A549 (cell line): ENCODE measurements around the gene RABGAP1L.
A peak's percentile ranks its signal among the peaks of the same experiment; 100 is the strongest.

Experiments used
- CTCF ChIP-seq: fragments of >200 bp; sonication (Bioruptor Twin); formaldehyde crosslinking; IDR thresholded peaks from 3 replicates; pipeline ENCODE4 v1.5.1; 2016
- EP300 ChIP-seq, 2 experiments: fragments of >200 bp; sonication (Bioruptor Twin); formaldehyde crosslinking; IDR thresholded peaks; 2 replicates in 1 of 2; 3 replicates in 1 of 2; pipeline ENCODE4 v1.6.1; 2016 to 2017
- FOSL2 ChIP-seq, 2 experiments: fragments of 450-650 bp in 1 of 2; fragments of >200 bp in 1 of 2; sonication (Bioruptor Twin) in 1 of 2; formaldehyde crosslinking; IDR thresholded peaks; 2 replicates each; pipeline versions ENCODE4 v1.5.0 to v1.6.1; 2016 to 2020; ENCODE audit warnings: mild to moderate bottlenecking in 1 of 2, moderate library complexity in 1 of 2
- JUNB ChIP-seq: fragments of >200 bp; sonication (Bioruptor Twin); formaldehyde crosslinking; IDR thresholded peaks from 2 replicates; pipeline ENCODE4 v1.6.1; 2016
- POLR2A ChIP-seq: IDR thresholded peaks from 2 replicates; pipeline ENCODE4 v1.6.1; 2012; ENCODE audit warnings: mild to moderate bottlenecking, low read length
- REST ChIP-seq: fragments of 200-600 bp; sonication (generic); IDR thresholded peaks from 2 replicates; pipeline ENCODE4 v1.6.1; 2016; ENCODE audit warnings: antibody characterized with exemption, mild to moderate bottlenecking, moderate library complexity

GRCh38 chr1:174692313-174692712 lies 533.0 kb downstream of the RABGAP1L start:
- TF ChIP-seq CTCF, result no peak
- no peak for TF ChIP-seq POLR2A
- no peak for TF ChIP-seq FOSL2 (IDR thresholded peaks at IDR 0.05)
- peak; percentile 13; the same call in 1 of the 2 replicates for TF ChIP-seq FOSL2 (CRISPR knock-in tag; IDR thresholded peaks at IDR 0.05)
- TF ChIP-seq JUNB, result no peak
- TF ChIP-seq REST, result no peak
- TF ChIP-seq EP300 (IDR thresholded peaks at IDR 0.05), result no peak
